GM21786 (cell line): ENCODE measurements around the gene ACAA2.
"Not testable (repeated sequence)": the region's sequence is repeated elsewhere in the genome, so short reads cannot be mapped to it uniquely, and the experiment has no call there.

Source experiments
- ATAC-seq: cut with Tn5 transposase; IDR thresholded peaks from one replicate; pipeline ENCODE4 v1.9.1; 2021; ENCODE audit not compliant: unreplicated experiment

The ACAA2 gene

DNA sequence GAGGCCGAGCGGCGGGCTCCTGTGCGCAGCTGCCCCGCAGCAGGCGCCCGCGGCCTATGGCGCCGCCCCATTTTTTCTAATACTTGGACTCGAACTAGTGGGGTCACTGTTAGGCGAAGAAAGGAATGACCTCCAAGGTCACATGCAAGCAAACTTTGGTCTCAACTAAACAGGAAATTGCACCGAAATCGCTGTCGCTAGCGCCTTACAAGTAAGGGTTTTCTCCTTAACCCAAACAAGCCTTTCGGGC is 339 bp downstream of the ACAA2 start:
- ATAC-seq: peak; percentile 22

DNA sequence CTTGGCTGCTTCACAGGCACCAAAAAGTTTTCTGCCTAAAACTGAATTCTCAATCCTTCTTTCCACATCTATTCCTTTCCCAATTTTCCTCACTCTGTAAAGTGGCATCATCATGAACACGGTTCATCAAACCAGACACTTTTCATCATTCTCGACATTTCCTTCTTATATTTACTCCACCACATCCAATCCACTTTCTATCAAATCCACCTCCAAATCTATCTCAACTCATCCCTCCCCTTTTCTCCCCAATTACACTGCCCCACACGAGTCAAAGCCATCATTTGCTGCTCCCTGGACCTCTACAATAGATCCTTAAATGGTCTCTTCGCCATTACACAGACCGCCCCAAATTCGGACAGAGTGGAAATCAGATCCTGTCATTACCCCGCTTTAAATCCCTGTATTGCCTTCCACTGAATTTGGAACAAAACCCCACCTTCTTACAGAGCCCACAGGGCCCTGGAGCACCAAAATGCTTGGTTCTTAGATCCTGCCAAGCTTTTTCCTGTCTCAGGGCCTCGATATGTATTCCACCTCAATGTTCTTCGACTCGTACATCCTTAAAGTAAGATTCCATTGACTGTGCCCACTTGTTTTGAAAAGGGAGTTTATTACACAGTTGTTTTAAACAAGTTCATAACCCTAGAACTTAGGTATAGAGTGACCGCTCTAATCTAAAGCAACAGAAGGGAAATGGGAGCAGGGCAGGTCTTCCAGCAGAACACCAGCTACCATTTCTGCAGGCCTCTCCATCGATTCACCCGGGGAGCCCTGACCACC is 856 bp downstream of the ACAA2 start:
- ATAC-seq: no peak

DNA sequence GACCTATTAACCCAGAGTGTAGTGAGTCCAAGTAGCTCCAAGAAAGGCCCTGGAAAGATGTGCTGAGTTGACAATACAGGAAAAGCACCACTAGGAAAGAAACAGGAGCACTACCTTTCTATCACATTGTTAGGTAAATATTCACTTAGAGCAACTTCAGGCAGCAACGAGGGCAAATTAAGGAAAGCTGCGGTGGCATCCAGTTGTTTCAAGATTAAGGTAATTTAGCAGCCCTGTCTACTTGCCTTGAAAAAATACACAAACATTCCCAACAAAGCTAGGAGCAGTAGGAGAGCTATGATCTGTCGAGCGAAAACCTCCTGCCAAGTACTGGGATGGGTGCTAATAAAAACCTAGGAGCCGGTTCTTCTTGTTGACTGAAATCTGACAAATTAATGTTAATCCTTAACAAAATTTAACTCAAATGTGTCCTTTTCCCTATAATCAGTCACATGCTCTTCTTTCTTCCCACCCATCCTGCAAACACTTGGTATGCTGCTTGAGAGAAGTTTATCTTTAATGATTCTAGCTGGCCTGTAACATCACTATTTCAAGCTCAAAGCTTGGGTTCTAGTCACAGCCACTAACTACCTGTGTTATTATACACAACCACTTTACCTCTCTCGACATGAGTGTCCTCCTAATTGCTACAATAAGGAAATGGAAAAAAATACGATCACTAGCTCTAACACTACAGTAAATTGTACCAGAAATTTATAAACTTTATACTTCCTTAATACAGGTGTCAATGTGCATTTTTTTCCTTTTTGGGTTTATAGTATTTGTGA is 2.0 kb downstream of the ACAA2 start:
- no peak for ATAC-seq

DNA sequence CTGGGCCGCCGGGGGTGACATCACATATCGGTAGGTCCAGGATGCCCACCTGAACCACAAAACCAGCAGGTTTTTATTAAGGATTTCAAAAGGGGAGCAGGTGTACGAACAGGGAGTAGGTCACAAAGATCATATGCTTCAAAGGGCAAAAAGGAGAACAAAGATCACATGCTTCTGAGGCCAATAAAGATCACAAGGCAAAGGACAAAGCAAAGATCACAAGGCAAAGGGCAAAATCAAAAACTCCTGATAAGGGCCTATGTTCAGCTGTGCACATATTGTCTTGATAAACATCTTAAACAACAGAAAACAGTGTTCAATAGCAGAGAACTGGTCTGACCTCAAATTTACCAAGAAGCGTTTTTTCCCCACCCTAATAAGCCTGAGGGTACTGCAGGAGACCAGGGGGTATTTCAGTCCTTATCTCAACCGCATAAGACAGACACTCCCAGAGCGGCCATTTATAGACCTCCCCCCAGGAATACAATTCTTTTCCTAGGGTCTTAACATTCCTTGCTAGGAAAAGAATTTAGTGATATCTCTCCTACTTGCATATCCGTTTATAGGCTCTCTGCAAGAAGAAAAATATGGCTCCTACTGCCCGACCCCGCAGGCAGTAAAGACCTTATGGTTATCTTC is 4.7 kb downstream of the ACAA2 start:
- not testable (repeated sequence) for ATAC-seq

DNA sequence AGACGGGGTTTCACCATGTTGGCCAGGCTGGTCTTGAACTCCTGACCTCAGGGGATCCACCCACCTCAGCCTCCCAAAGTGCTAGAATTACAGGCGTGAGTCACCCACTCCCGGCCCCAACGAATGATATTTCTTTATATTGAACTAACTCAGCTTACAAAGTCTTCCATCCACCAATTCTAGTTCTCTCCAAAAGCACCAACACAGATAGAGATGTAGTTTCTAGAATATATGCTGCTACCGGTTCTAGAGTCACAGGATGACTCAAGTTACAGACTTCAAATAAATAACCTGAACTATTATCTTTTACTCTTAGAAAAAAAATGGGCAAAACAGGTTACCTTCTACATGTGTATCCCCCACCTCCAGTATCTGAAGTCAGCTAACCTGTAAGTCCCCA is 9.2 kb downstream of the ACAA2 start:
- ATAC-seq: no peak

DNA sequence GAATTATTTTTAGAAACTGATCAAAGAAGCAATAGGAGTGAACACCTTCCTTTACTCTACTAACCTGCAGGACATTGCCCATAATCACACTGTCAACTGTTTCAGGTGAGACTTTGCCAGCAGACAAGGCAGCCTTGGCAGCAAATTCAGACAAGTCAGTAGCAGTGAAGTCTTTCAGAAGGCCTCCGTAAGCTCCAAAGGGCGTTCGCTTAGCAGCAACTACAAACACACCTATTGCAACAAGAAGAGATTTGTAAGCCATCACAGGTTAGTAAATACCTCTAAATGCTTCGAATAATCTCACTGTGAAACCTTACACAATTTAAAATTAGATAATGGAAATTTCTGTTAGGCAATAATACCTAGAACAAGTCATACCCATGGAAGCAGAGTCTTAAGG is 10.7 kb downstream of the ACAA2 start:
- no peak for ATAC-seq

DNA sequence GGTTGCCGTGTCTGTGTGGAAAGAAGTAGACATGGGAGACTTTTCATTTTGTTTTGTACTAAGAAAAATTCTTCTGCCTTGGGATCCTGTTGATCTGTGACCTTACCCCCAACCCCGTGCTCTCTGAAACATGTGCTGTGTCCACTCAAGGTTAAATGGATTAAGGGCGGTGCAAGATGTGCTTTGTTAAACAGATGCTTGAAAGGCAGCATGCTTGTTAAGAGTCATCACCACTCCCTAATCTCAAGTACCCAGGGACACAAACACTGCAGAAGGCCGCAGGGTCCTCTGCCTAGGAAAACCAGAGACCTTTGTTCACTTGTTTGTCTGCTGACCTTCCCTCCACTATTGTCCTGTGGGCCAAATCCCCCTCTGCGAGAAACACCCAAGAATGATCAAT is 12.8 kb downstream of the ACAA2 start:
- ATAC-seq: not testable (repeated sequence)

DNA sequence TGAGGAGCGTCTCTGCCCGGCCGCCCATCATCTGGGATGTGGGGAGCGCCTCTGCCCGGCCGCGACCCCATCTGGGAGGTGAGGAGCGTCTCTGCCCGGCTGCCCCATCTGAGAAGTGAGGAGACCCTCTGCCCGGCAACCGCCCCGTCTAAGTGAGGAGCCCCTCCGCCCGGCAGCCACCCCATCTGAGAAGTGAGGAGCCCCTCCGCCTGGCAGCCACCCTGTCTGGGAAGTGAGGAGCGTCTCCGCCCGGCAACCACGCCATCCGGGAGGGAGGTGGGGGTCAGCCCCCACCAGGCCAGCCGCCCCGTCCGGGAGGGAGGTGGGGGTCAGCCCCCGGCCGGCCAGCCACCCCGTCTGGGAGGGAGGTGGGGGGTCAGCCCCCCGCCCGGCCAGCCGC is 13.5 kb downstream of the ACAA2 start:
- not testable (repeated sequence) for ATAC-seq

DNA sequence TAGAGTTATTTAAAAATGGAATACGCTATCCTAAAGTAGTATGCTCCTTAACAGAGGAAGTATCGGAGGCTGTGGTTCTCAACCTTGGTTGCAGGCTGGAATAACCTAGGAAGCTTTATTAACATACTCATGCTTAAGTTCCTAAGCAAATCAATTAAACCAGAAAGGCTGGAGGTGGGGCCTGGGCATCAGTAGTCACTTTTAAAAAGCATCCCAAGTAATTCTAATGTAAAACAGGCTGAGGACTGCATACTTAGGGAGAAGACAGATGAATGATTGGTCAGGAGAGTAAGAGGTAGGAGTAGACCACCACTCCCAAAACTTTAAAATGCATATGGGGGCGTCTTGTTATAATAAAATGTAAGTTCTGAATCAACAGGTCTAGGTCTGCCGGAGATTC is 15.3 kb downstream of the ACAA2 start:
- ATAC-seq: no peak

DNA sequence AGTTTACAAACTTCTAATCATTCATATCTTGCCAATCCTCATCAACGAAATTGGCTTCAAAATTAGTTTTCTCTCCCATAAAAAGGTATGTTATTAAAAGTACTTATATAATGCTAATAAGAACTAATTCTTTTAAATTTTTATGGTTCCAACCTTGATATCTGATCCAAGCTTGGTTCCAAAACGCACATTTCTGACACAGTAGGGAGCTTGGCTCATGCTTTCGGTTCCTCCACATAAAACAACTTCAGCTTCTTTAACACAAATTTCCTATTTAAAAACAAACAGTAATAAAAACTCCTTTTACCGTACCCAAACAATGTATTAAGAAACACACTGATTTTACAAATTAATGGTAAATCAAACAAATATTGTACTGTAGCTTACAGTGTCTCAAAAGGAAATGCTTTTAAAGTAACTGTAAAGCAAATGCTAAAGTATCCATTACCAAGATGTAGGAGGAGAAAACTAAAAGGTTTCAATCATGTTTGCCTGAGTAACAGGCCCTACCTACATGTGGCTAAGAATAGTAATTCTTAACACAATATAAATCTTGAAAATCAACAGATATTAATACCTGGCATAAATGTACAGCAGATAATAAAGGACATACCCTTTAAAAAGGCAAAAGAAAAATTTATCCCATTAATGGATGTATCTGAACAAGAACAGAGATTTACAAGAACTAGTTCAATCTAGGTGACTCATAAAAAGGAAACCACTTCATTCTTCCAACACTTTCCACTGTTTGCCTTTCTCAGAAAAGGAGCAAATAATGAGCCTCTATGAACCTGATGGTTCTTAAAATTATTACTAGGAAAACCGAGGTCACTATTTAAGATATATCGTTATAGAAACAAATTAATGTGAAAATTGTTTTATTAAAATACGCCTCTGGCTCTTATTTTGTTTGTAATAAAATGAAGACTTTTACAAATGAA is 17.5 kb downstream of the ACAA2 start:
- ATAC-seq: no peak

DNA sequence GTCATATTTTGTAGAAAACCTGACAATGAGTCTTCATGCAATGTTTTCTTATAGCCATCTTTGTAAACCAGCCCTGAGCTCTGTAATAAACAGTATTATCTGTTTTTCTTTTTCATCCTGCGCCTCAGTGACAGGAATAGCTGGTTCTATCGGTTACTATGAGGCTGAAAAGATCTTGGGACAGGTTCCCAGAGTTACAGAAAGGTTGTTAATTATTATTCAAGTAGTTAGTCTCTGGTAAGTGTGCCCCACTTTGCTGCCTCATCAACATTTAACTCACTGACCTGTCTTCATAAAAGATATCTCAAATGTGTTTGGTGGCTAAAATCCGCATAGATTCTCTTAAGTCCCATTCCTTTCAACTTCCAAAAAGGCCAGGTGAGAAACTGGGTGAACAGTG is 18.6 kb downstream of the ACAA2 start:
- ATAC-seq: no peak

DNA sequence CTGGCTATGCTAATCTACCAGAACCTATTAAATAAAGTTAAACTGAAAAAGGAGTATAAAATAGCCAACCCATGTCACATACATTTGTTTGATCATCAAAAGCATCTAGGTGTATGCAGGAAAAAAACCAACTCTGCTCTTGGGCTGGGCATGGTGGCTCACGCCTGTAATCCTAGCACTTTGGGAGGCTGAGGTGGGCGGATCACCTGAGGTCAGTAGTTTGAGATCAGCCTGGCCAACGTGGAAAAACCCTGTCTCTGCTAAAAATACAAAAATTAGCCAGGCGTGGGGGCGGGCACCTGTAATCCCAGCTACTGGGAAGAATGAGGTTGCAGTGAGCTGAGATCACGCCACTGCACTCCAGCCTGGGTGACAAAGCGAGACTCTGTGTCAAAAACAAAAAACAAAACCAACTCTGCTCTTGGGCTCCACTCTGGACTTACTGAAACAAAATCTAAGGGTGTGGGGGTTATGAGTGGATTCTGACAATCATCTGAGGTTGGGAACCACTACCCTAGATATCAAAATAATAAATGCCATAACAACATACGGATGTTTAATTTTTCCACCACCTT is 23.7 kb downstream of the ACAA2 start:
- not testable (repeated sequence) for ATAC-seq

DNA sequence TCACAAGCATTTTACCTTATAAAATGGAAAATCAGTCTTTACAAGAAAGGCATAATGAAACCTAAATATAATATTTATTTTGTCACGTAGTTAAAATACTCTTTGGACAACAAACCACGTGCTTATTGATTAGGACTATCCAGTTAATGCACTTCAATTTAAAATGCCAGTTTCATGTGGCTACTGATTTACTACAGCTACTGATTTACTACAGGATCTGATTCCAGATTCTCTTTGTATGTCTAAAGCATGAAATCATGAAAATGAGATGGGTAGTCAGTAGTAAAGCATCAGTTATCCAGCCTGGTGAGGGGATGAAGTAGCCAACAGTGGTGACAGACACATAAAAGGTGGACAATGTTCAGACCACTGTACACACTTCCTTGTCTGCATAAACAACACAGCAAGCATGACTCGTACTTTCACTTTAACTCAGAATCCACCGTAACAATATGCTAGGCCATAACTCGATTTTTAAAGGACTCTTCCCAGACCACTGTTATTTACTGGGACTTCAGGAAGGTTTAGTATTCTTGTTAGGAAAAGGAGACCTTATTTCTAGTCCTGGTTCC is 24.9 kb downstream of the ACAA2 start:
- ATAC-seq: peak; percentile 75

DNA sequence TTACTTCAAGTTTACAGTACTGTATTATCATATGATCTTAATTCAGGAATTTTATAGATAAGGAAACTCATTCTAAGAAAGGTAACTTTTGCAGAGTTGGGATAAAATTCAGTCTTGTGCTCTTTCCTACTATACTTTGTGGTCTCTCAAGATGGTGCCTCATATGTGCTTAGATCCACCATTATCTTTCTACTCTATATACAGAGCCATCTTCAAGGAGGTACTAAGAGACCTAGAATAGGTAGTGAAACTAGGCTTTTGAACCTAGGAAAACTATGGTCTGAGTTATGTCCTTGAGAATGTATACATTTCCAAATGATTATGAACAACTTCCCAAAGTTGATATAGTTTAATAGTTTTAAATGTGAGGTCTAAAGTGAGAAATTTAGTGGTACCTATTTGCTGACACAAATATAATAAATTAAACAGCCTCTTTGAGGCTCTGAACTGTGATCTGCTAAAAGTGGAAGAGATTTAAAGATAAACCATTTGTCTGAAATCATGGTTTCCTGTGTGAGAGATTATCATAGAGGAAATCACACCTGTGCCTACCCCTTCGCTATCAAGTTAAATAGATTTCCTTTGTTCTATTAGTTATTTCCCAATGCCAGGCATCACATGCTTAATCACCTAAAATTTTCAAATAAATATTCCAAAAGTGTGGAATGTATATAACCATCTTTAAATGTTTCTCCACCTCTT is 27.2 kb downstream of the ACAA2 start:
- ATAC-seq: no peak

DNA sequence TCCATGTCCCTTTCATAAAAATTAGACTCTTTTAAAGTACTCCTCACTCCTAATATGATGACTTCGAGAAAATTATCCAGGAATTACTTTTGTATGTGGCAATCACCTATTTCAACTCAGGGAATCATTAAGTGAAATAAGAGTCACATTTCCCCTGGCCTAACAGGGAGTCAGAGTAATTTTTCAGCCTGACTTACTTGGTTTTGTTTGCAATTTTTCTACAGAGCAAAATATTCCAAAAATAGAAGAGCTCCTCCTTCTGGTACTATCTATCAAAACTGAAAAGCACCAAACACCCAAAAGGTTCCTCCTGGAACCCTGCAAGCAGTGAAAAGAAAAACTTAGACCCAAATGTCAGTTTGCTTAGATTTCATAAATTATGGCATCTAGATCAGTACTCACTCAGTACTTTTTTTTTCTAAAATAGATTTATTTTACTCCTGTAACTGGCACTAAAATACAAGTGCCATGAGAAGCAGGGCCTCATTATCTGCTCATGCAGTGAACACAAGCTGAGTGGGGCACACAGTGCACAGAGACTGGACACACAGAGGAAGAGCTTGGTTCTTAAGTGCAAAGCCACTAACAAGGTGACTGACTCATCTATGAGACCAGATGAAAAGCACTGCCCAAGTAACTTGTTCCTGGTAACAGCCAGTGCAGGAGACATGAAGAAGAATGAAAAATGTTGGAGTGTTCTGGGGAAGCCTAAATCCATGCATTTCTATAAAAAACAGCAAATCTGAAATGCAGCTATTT is 28.7 kb downstream of the ACAA2 start:
- no peak for ATAC-seq

DNA sequence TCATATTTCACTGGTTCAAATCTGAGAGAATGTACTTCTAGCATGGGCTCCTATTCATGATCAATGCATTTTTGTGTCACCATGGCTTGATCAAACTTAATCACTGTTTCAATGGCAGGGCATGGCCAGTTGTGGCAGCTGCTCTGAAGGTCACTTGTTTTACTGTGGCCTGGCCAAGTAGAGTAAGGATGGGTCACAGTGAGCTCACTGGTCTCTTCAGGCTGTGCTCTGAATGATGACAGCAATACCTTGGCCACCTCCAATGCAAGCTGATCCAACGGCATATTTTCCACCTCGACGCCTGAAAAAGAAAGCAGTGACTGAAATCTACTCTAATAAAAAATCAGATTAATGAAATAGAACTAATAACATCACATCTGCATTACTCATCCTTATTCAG is 29.7 kb downstream of the ACAA2 start:
- not testable (repeated sequence) for ATAC-seq

DNA sequence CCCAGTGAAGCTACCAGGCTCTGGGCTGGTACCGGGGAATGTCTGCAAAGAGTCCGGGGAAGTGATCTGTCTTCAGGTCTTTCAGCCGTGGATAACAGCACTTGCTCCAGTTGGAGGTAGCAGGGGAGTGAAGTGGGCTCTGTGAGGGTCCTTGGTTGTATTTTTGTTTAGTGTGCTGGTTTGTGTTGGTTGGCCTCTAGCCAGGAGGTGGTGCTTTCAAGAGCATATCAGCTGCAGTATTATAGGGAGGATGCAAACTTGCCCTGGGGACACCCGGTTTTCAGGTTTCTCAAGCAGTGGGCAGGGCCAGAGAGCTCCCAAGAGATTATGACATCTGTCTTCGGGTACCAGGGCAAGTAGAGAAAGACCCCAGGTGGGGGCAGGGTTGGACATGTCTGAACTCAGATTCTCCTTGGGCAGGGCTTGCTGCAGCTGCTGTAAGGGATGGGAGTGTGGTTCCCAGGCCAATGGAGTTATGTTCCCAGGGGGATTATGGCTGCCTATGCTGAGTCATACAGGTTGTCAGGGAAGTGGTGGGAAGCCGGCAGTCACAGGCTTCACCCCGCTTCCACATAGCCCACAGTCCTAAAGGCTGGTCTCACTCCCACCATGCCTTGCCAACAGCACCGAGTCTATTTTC is 34.4 kb downstream of the ACAA2 start:
- ATAC-seq: no peak

DNA sequence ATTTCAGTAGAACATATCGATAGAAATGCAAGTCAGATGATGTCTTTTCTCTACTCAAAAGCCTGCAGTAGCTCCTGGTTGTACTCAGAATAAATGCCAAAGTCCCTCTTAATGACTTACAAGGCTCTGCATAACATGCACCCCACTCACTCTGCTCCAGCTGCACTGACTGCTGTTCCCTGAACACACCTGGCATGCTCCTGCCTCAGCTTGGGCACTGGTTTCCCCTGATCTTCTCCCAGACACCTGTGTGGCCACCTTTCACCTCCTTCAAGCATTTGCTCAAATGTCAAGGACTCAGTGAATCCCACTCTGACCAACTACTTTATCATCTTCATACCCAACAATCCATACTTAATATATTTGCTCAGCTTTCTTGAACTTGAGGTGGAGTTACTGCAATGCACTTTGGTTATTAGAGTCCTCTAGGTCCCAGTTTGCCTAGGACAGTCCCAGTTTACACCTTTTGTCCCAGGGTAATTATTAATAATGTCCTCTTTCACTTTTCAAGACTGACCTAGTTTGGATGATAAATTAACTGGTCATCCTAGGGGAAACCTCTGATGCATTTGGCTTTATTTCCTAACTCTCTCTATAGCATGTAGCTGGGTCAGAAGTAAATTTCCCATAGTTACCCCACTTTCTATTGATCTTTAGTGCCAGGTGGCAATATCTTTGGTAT is 44.1 kb downstream of the ACAA2 start:
- no peak for ATAC-seq
